HT1080 (cell line): ENCODE results near the gene NELL1. TPM values are rescaled to one million over a fixed set of nuclear protein-coding genes. Genes with fewer than 3 reads are reported as not detected.

Experiments used
- DNase-seq: peaks from one replicate; pipeline ENCODE4 v3.0.0-alpha.2; 2015; ENCODE audit warnings: low read depth
- total RNA-seq: library from RNA; depleted of rRNA; stranded (reverse); fragments of >200 nt; shearing (Covaris generic); gene quantifications from 2 replicates; pipeline ENCODE4 v1.2.3, GENCODE V29; 2014

Gene NELL1
- total RNA-seq, 1 experiment from 2014 or later: not detected

DNA sequence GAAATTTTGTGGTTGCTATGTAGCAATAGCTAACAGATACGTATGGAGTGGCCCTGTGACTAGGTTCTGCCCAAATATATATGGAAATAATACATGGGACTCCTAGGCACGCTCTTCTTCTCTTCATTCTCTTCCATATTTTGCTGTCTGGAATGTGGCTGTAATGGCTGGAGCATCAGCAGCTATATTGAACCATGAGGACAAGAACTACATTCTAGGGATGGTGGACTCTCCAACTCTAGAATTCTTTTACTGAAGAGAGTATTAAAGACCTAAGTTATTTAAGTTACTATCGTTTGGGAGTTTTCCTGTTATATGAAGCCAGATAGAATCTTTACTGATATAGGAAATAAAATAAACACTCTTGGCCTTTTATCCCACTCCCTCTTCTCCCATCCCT, 7.5 kb upstream of the NELL1 start:
- DNase-seq: no peak

DNA sequence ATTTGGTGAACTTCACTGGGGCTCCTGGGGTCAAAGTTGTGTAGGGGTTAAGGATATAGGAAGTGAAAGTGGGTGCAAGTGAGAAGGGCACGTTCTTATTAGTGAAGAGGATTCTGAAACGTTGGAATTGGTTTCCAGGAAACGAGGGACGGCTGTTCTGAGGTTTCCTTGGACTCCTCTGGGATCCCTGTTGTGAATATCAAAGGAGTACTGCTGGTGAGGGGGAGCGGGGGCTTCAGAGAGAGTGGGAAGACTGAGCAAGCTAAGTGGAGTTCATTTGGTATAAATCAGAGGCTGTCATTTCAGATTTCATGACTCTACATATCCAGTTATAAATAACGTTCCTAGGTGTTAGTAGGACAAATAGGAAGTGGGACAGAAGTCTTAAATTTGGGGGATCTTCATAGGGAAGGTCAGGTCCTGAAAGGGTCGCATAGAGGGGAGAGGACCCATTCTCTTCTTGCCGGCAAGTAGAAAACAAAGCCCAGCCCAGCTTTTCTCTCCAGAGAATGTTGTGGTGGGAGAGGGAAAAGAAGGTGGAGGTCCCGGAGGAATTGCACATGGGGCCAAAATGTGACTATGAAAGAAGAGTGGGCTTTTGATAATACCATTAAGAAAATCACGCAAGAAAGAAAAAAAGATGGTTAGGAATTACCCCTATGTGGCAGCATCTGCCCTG, 1.1 kb upstream of the NELL1 start:
- no peak for DNase-seq

DNA sequence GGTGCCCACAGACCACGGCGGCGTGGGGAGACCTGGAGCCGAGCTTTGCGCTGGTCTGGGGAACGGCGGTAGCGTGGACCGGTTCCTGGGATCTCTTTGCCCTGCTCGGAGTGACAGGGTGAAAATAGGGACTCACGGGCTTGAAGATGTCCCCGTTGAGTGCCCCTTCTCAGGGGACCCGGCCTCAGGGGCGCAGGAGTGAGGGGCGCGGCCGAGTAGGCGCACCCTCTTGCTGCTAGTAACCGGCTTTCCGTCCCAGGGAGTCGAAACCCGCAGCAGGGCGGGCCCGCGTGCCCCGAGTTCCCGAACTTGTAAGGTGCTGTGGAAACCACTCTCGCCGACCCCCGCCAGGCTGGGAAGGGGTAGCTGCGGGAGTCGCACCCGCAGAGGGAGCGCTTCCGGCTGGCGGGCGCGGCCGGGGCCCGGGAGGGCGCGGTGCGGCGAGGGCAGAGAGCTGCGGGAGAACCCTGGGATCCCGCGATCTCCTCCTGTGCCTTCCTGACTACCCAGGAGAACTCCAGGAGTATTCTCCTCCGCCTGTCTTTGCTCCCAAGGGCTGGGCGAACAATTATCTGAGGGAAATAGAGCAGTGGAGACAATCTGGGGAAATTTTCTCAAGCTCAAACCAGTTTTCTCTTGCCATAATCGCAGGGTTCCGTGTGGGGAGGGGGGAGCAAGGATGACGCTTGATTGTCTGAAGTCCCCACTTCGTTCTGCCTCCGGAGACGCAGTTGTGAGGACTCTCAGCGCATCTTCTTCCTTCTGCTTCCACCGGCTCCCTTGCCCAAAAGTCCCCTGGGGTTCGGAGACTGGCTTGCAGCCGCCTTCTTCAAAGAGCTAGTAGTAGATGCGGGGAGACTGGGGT, 666 bp downstream of the NELL1 start:
- no peak for DNase-seq

DNA sequence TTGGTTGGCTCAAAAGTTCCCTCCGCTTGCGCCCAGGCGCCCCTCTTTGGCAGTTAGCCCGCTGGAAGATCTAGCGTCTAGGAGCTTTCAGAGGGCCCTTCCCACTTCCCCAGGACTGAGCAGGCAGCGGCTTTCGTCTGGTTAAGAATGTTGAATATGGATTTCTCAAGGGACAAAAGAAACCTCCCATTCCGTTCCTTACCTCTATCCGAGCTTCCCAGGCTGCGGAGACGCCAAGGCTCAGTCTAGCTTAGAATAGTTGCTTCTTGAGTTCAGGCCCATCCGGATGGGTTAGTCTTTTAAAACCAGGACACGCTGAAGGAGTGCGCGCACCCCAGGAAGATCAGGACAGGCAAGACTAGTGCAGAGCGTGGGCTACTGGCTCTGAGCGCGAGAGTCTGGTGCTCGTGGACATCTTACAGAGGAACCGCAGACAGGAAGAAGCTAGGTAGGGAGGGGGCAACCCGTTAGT, 1.6 kb downstream of the NELL1 start:
- no peak for DNase-seq

DNA sequence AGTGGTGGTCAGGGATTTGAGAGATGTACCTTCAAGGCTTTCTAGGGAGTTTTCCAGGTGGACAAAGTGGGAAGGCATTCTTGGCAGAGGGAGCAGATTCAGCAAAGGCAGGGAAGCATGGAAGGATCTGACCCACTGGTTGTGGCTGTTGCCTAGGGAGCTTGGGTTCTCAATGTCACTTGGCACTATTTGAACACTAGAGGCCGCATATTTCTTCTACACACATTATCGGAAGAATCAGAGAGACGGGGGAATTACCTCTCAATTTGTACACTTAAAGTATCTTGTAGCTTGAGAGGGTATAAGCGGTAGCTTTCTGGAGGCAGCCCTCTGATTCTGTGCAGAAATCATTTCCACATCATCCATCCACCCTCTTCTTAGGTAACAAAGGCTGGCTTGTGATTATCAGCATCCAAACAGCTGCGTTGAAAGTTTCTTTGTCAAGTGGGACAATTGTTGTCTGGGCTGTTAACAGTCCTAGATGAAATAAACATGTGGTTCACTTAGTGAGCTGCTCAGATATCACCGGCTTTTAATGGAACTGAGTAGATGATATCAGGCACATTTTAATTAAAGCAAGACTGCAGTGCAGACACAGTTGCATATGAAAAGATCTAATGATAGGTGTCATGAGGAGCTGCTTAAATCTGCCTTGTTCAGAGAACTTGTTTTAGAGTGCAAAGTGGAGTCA, 2.6 kb downstream of the NELL1 start:
- DNase-seq: peak; percentile 6

DNA sequence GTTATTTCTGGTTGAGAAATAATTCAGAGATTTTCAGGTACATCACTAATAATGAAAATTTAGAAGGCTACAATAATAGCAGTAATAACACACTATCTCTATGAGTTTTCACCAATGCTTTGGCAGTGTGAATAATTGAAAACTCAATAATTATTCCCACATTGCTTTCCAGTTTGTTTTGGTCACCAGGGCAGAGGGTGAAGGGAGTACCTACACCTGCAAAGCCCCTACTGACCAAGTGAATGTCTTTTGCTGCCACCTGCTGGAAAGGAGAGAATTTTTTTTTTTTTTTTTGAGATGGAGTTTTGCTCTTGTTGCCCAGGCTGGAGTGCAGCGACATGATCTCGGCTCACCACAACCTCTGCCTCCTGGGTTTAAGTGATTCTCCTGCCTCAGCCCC, 3.2 kb downstream of the NELL1 start:
- DNase-seq: no peak

DNA sequence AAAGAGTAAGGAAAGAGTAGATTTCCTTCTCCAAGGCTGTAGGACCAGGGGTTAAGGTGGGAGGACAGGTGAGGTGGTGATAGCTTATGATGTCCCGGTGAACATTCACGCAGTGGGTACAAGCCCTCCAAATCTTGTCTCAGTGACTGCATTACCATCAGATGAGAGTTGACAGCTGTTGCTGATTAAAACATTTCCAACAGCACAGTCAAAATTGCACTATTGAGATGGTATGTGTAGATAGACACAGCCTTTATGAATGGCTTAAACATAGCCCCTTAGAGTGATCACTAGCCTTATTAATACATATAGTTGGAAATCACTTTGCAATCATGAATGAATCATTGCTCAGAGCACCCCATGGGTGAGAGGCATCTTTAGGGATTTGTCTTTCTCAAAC, 7.3 kb downstream of the NELL1 start:
- no peak for DNase-seq

DNA sequence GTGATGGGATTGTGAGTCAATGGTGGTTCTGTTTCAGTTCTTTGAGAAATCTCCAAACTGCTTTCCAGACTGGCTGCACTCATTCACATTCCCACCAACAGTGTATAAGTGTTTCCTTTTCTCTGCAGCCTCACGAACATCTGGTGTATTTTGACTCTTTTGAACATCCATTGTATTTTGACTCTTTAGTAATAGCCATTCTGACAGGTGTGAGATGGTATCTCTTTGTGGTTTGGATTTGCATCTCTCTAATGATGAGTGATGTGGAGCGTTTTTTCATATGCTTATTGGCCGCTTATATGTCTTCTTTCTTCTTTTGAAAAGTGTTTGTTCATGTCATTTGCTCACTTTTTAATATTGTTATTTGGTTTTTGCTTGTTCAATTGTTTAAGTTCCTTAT, 19.4 kb downstream of the NELL1 start:
- no peak for DNase-seq

DNA sequence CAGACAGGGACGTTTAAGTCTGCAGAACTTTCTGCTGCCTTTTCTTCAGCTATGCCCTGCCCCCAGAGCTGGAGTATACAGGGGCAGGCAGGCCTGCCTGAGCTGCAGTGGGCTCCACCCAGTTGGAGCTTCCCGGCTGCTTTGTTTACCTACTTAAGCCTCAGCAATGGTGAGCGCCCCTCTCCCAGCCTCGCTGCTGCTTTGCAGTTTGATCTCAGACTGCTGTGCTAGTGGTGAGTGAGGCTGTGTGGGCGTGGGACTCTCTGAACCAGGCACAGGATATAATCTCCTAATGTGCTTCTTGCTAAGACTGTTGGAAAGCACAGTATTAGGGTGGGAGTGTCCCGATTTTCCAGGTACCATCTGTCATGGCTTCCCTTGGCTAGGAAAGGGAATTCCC, 38.5 kb downstream of the NELL1 start:
- DNase-seq: no peak

DNA sequence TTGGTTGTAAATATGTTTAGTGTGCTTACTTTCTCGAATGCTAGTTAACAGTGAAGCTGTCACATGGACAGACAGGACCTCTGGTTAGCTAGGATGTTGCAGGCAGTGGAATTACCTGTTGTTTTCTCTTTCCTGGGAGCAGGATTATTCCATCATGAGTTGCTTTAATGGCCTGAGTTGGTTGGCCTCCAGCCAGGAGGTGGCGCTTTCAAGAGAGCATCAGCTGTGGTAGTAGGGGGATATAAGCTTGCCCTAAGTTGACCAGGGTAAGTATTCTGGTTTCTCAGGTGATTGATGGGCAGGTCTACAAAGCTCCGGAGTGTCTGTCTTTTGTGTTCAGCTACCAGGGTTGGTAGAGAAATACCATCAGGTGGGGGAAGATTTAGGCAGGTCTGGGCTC, 43.5 kb downstream of the NELL1 start:
- DNase-seq: no peak

DNA sequence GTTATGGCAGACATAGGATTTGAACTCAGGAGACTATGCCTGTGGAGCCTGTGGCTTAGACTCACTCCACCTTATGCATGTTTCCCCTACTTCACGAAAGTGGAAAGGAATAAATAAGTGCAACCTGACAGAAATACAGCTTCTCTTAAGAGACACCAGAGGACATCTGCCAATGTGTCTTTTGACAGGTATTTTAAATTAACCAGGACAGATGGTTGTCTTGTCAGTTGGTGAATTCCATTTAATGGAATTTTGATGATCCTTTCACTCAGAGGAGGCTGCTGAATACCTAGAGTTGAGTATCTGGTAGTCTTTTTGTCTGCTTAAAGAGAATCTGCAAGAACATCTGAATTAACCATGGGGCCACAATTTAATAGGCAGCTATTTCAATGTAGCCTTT, 46.1 kb downstream of the NELL1 start:
- no peak for DNase-seq

DNA sequence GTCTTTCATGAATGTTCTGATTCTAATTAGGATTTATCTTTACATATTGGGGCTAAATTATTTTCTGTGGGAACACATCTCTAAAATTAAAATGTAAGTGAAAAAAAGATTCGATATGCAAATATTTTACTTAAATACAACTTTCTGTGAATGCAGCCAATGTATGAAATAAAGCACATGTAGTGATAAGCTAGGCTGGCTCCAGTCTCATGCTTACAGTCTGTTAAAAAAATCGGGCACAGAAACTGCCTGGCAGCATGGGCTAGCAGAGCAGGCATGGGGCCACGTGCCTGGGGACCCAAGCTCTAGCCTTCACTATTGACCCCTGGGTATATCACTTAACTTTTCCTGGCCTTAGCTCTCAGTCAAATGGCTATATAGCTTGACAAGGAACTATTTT, 46.5 kb downstream of the NELL1 start:
- no peak for DNase-seq

DNA sequence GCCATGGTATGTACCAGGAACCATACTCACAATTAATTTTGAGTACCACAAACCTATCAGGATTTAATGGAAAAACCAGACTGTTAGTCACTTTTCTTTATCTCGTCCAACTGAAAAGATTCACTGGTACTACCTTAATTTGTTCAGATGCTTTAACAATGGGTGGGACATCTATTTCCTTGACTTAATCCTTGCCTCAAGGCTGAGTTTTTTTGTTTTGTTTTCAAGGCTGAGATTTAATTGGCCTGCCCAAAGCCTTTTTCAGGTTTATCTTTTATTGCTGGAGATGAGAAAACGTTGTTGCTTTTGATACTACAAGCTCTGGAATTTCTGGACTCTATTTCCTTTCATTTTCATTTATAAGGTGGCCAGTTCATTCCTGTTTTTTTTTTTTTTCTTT, 50.4 kb downstream of the NELL1 start:
- DNase-seq: no peak

DNA sequence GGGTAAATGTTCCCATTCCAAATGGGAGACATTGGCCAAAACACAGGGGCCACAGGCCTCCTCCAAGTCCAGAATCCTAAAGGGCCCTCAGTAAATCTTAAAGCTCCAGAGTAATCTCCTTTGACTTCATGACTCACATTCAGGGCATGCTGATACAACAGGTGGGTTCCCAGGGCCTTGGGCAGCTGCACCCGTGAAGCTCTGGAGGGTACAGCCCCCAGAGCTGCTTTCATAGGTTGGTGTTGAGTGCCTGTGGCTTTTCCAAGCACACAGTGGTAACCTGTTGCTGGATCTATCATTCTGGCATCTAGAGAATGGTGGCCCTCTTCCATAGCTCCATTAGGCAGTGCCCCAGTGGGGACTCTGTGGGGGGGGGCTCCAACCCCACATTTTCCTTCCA, 54.0 kb downstream of the NELL1 start:
- no peak for DNase-seq

DNA sequence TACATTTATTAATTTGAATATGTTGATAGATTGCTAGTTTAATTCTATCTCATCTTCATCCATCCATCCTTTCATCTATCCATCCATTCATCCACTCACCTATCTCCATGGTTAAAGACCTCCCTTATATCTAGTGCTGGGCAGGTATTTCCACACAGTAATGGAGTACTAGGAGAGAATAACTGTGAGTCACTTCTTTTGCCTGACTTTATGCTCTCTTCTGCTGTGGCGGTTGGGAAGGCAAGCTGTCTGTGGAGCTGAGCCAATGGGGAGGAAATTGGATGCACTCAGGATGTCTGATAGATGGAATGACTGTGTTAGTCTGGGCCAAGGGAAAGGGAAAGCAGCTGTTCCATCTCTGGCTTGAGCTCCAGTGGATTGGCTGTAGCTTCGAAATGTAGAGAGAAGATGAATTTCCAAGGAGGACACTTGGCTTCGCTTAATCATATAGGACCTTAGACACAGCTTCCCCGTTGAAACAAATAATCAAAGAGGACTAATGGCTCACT, 60.3 kb downstream of the NELL1 start:
- DNase-seq: no peak

DNA sequence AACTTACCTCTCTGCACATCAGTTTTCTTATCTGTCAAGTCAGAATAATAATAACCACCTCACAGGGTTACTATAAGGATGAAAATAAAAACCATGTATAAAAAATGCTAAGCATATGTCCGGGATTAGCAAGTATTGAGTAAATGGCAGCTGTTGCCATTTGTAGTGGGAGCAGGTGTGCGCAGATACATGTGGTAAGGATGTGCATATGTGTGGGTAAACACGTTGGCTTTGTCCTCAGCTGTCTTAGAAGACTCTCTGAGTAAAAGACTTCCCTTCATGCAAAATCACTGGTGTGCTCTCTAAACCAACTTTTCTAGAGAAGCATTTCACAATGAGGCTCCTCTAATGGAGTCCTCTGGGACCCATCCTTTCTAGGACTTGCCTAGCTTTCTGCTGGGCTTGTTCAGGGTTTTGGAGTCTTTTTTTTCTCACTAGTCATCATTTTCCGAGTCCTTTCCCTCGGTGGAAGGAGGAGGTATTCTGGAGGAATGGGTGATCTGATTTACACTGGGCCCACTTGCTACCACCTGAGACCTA, 62.4 kb downstream of the NELL1 start:
- no peak for DNase-seq

DNA sequence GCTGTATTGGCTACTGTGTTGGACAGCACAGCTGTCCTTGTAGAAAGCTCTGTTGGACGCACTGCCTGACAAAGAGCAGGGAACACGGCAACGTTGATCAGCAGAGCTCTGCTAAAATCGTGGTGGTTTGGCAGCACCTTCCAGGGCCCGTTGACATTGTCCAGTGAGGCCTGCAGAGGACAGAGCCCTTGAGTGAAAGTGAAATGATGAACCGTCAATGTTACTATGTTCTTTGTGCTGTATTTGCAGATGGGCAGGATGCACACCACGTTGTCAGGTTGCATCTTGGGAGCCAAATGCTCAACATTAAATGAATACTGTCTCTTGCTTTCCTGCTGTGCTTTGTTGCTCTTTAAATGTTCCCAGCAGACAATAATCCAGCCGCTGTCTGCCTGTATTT, 69.7 kb downstream of the NELL1 start:
- no peak for DNase-seq

DNA sequence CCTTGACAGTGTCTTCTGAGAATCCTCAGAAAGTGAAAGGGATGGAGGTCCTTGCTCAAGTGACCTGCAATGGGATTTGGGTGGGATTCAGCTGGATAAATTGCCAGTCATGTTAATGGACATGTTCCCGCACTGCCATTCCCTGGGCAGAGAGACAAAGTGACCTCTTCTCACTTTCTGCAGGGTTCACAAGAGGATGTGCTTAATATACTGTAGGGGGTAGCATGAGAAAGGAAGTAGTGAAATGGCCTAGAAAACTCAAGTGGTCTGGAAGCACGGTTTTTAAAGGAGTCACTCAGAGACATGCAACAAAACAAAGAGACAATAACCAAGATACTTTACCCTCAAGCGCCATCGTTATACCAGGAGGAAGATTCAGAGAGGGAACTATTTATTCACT, 70.2 kb downstream of the NELL1 start:
- DNase-seq: no peak

DNA sequence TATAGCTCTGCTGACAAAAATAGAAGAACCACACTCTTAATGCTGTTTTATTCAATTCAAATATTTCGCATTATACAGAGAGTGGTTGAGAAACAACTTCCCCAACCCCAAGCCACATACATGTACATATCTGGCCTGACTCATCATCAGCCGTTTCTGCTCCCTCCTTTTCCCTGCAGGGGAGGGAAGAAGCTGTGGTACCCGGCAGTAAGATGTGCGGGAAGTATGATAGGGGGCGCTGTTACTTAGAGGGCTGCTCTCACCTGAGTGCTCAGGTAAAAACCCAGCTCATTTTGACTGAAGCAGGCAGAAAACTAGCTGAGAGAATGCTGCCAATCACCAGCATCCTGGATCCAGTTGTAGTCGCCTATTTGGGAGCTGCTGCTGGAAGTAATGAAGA, 85.5 kb downstream of the NELL1 start:
- DNase-seq: peak; percentile 41

DNA sequence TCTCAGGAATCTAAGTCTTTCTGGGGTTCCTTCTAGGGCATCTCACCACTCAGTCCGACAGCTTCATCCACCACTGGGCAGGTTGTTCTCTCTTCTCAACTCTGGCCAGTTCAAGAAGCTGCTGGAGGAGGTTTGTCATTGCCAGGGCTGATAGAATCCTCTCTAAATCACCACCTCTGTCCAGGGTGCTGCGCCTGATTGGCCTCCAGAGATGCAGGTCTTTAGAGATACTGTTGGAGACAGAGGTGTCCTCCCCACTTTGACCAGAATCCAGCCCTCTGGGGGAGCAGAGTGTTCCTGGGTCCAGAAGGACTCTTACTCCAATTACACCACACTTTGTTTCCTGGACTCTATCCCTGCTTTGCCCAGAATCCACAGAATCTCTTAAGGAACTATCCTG, 90.2 kb downstream of the NELL1 start:
- DNase-seq: no peak

DNA sequence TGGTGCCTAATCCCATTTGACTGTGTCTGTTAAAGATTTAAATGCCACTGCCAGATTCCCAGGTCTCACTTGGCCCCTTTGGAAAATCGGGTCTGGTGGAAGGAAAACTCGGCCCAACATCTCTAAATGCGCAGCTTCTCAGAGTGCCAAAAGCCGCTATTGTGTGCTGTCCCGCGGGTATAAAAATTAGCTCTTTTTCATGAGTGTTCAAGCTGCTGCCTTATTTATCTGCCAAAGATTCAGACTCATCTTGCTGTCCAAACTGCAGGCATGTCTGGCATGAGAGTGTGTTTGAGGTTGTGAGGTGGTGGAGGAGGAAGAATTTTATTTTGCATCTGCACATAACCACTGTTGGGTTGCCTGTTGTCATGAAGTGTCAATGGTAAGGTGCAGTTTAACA, 91.4 kb downstream of the NELL1 start:
- no peak for DNase-seq
